GM21423 (cell line): ENCODE measurements around the gene CKAP5.
"Not testable (repeated sequence)": the region's sequence is repeated elsewhere in the genome, so short reads cannot be mapped to it uniquely, and the experiment has no call there.

Source experiments
- ATAC-seq: cut with Tn5 transposase; IDR thresholded peaks from one replicate; pipeline ENCODE4 v1.9.1; 2021; ENCODE audit warnings: mild to moderate bottlenecking, moderate library complexity; ENCODE audit not compliant: unreplicated experiment

The CKAP5 gene

GRCh38 chr11:46729110-46730027 is 116.7 kb downstream of the CKAP5 start:
- no peak for ATAC-seq

DNA sequence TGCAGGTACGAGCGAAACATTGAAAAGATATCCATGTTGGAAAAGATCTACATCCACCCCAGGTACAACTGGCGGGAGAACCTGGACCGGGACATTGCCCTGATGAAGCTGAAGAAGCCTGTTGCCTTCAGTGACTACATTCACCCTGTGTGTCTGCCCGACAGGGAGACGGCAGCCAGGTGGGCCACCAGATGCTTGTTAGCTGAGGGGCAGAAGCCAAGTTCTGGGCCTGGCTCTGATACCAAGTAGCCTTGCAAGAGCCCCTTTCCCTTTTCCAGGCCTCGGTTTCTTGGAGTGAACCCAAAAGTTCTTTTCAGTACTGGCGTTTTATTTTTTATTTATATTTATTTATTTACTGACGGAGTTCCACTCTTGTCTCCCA is 117.4 kb downstream of the CKAP5 start:
- no peak for ATAC-seq

DNA sequence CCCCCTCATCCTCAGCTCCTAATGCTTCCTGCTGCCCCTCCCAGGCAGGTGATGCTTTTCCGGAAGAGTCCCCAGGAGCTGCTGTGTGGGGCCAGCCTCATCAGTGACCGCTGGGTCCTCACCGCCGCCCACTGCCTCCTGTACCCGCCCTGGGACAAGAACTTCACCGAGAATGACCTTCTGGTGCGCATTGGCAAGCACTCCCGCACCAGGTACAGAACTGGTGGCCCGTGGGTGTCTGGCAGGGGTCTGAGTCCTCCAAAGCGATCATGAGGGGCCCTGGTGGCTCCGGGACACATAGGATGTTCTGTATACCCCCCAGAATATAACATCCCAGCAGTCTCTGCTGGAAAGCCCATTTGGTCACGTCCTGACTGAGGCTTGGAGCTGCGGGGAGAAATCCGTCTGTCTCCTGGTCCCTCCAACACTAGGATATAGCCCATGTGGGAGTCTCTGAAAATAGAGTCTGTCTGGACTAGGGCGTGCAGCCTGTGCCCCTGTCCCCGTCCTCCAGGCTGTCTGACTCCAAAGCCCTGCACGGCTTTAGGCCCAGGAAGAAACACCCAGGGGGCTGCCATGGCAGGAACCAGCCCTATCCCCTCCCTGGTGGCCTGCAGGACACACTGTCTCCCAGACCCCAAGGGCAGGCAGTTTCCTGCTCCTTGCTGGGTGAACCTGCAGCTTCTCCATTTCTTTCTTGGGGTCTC is 118.0 kb downstream of the CKAP5 start:
- no peak for ATAC-seq

GRCh38 chr11:46726206-46726862 is 119.7 kb downstream of the CKAP5 start:
- ATAC-seq = no peak

GRCh38 chr11:46725338-46726205 is 120.5 kb downstream of the CKAP5 start:
- no peak for ATAC-seq

DNA sequence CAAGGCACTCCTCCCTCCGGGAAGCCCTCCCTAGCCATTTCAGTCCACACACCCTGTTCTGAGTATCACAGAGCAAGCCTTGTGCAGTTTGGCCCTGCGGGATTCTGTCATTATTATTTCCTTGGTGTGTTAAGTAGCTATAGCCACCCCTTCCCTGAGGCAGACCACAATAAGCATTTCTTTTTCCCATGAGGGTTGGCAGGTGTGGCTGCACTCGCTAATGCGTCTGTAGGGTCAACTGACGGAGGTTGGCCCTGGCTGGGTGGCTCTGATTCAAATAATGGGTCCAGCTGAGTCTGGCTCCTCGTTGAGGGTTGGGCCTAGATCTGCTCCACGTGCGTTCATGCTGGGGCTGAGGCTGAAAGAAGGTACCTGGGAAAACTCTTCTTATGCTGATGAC is 122.0 kb downstream of the CKAP5 start:
- ATAC-seq = no peak

GRCh38 chr11:46723359-46723680 is 122.8 kb downstream of the CKAP5 start:
- ATAC-seq = no peak

DNA sequence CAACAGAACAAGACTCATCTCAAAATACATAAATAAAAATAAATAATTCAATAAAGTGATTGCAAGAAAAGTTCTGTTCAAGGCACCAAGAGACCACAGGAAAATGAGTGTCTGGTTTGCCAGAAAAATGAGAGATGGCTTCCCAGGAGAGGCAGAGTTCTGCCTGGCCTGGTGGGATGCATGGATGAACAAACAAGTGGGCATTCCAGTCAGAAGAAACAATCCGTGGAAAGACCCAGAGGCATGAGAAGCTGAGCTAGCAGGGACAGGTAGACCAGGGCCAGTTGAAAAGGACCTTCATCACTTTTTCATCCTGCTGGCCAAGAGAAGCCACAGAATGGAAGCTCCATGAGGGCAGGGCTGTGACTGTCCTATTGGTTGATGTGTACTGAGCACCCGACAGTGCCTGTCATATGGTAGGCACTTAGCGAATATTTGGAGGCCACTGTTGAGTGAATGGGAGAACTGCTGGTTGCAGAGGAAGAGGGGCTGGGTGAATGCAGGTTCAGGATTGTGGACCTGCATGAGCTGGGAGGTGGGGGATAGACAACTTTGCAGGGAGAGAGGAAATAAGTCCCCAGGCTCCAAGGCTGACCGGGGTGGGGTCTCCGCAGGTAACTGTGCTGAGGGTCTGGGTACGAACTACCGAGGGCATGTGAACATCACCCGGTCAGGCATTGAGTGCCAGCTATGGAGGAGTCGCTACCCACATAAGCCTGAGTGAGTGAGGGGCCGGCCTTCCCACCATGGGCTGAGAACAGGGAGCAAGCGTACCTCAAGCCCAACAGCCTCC is 123.3 kb downstream of the CKAP5 start:
- ATAC-seq = no peak

GRCh38 chr11:46721286-46721685 is 124.8 kb downstream of the CKAP5 start:
- ATAC-seq = no peak

- ATAC-seq = no peak
Observed at GRCh38 chr11:46719543-46720218, 126.4 kb downstream of the CKAP5 start.

DNA sequence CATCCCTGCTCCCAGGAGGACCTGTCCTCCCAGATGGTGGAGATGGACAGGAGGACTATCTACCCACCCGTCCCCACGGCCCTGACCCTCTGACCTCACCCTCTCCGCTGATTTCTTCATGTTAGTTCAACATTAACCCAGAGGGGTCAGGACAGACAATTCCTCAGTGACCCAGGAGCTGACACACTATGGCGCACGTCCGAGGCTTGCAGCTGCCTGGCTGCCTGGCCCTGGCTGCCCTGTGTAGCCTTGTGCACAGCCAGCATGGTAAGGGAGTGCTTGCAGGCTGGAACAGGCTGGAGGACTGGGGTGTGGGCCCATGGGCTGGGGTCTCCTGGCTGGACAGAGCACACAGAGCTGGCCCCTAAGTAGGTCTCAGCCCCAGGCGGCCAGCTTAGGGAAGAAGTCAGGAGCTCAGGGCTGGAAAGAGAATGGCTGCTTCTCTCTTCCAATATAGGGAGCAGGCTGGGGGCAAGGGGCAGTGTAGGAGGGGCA is 127.0 kb downstream of the CKAP5 start, which contains the start of gene F2:
F2 (plus strand) TSS at position 166 of the 495 bp plus-strand sequence; CDS start at position 189, 23 bp downstream.
- no peak for ATAC-seq

- ATAC-seq = no peak
Observed at GRCh38 chr11:46718155-46719019, 127.7 kb downstream of the CKAP5 start.

DNA sequence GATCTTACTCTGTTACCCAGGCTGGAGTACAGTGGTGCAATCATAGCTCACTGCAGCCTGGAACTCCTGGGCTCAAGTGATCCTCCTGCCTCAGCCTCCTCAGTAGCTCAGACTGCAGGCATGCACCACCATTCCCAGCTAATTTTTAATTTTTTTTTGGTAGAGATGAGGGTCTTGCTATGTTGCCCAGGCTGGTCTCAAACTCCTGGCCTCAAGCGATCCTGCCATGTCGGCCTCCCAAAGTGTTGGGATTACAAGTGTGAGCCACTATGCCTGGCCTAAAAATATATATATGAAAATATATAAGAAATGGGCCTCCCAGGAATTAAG is 128.3 kb downstream of the CKAP5 start:
- not testable (repeated sequence) for ATAC-seq

- no peak for ATAC-seq
Observed at GRCh38 chr11:46712874-46713576, 133.1 kb downstream of the CKAP5 start.

GRCh38 chr11:46711303-46711702 is 134.8 kb downstream of the CKAP5 start:
- ATAC-seq = no peak

DNA sequence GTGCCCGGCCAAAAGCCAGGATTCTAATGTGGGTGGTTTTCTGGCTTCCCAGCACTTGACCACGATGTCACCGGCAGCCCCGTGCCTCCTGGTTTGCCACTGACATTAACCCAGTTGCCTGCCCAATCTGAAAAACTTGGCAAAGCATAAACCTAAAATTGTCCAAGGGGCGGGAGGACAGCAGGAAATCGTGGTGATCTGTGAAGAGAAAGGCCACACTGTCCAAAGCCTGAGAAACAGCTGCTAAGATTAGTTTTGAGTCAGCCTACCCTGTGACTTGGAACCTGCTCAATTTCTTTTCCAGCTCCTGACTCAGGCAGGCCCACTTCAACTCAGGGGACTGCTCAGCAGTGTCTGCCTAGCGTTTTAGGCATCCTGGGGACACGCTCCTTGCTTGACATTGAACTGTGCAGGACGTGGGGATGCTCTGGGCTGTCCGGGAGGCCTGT is 135.2 kb downstream of the CKAP5 start:
- no peak for ATAC-seq

DNA sequence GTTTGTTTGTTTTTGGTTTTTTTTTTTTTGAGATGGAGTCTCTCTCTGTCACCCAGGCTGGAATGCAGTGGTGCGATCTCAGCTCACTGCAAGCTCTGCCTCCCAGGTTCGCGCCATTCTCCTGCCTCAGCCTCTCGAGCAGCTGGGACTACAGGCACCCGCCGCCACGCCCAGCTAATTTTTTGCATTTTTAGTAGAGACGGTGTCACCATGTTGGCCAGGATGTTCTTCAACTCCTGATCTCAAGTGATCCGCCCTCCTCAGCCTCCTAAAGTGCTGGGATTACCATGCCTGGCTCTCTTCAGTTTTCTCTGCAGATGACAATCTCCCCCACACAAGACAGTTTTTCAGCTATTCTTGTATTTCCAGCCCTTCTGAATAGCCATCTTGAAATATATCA is 136.7 kb downstream of the CKAP5 start:
- not testable (repeated sequence) for ATAC-seq

GRCh38 chr11:46706886-46707285 is 139.2 kb downstream of the CKAP5 start:
- ATAC-seq = no peak
